HepG2 (cell line): ENCODE results near the gene WWP2. TPM values are rescaled to one million over a fixed set of nuclear protein-coding genes. Genes with fewer than 3 reads are reported as not detected.
A peak's percentile ranks its signal among the peaks of the same experiment; 100 is the strongest.

ENCODE experiments used
- GFI1 ChIP-seq: sonication (generic); formaldehyde crosslinking; IDR thresholded peaks from 2 replicates; pipeline ENCODE4 v1.5.0; 2020; ENCODE audit warnings: missing genetic modification reagents, mild to moderate bottlenecking, borderline replicate concordance
- KMT2A ChIP-seq: sonication (generic); formaldehyde crosslinking; IDR thresholded peaks from 2 replicates; pipeline ENCODE4 v1.4.0; 2020; ENCODE audit warnings: missing genetic modification reagents
- MLX ChIP-seq: IDR thresholded peaks from 2 replicates; pipeline ENCODE4 v1.6.1; 2016
- NFKBIZ ChIP-seq: IDR thresholded peaks from 2 replicates; pipeline ENCODE4 v1.6.1; 2018; ENCODE audit warnings: missing genetic modification reagents, missing compliant biosample characterization
- PPARG ChIP-seq: conservative IDR thresholded peaks from 2 replicates; pipeline ENCODE4 v1.6.1; 2016; ENCODE audit warnings: missing biosample characterization, missing genetic modification reagents
- RBFOX2 ChIP-seq: fragments of 200-400 bp; formaldehyde crosslinking; IDR thresholded peaks from 2 replicates; pipeline ENCODE4 v1.6.1; 2017; ENCODE audit warnings: low read depth, mild to moderate bottlenecking, low read length
- RBM22 ChIP-seq: fragments of 200-400 bp; formaldehyde crosslinking; optimal IDR thresholded peaks from 2 replicates; pipeline ENCODE3; 2017; ENCODE audit warnings: mild to moderate bottlenecking, low read length, moderate library complexity
- SIN3B ChIP-seq: fragments of 150-350 bp; IDR thresholded peaks from 2 replicates; pipeline ENCODE4 v1.6.1; 2014; ENCODE audit warnings: low read length
- SMARCC2 ChIP-seq: fragments of 450-650 bp; IDR thresholded peaks from 2 replicates; pipeline ENCODE4 v1.6.1; 2017; ENCODE audit warnings: antibody characterized with exemption, mild to moderate bottlenecking
- TEAD3 ChIP-seq: optimal IDR thresholded peaks from 2 replicates; pipeline ENCODE3; 2016; ENCODE audit warnings: borderline replicate concordance
- ZNF256 ChIP-seq: sonication (generic); formaldehyde crosslinking; conservative IDR thresholded peaks from 2 replicates; pipeline ENCODE4 v1.4.0; 2020; ENCODE audit warnings: missing genetic modification reagents
- ZNF367 ChIP-seq: sonication (generic); formaldehyde crosslinking; IDR thresholded peaks from 2 replicates; pipeline ENCODE4 v1.4.0; 2020; ENCODE audit warnings: missing genetic modification reagents, borderline replicate concordance
- ZNF543 ChIP-seq: sonication (generic); formaldehyde crosslinking; IDR thresholded peaks from 2 replicates; pipeline ENCODE4 v1.4.0; 2020; ENCODE audit warnings: mild to moderate bottlenecking, missing genetic modification reagents
- ZNF547 ChIP-seq: sonication (generic); formaldehyde crosslinking; IDR thresholded peaks from 2 replicates; pipeline ENCODE4 v1.5.1; 2020; ENCODE audit warnings: mild to moderate bottlenecking, missing genetic modification reagents
- ZNF772 ChIP-seq: sonication (generic); formaldehyde crosslinking; IDR thresholded peaks from 2 replicates; pipeline ENCODE4 v1.5.0; 2020; ENCODE audit warnings: mild to moderate bottlenecking, missing genetic modification reagents
- polyA plus RNA-seq, 8 experiments: library from polyadenylated mRNA; depleted of rRNA in 3 of 8; stranded (reverse) in 7 of 8; unstranded in 1 of 8; fragments of >200 nt; fragmentation: Illumina TruSeq in 4 of 8; extraction: Trizol in 4 of 8; gene quantifications; 2 replicates each; pipeline versions ENCODE4 v1.2.1 to v1.2.3, GENCODE V29; 2011 to 2016; ENCODE audit warnings: low read depth in 4 of 8, missing spikeins in 1 of 8, mixed read lengths in 1 of 8; ENCODE audit not compliant: insufficient read depth in 1 of 8
- total RNA-seq, 5 experiments: library from RNA; depleted of rRNA; stranded (reverse); fragments of >200 nt; fragmentation: Illumina TruSeq; extraction: Trizol; gene quantifications; 2 replicates each; pipeline ENCODE4 v1.2.3, GENCODE V29; 2016; ENCODE audit warnings: low read depth in 1 of 5
- TF ChIP-seq, protein P1 (sequence below): sonication (generic); formaldehyde crosslinking; IDR thresholded peaks from 2 replicates; pipeline ENCODE4 v1.5.0; 2020; ENCODE audit warnings: mild to moderate bottlenecking, missing genetic modification reagents
- TF ChIP-seq, protein P2 (sequence below): sonication (generic); formaldehyde crosslinking; IDR thresholded peaks from 2 replicates; pipeline ENCODE4 v1.4.0; 2020; ENCODE audit warnings: missing genetic modification reagents
- TF ChIP-seq, protein P3 (sequence below): sonication (generic); formaldehyde crosslinking; IDR thresholded peaks from 2 replicates; pipeline ENCODE4 v1.5.0; 2020; ENCODE audit warnings: missing genetic modification reagents, mild to moderate bottlenecking, borderline replicate concordance

WWP2 gene
- total and polyA plus RNA-seq, 2 of the 13 experiments (the other 11 are each of a cell fraction or from before 2014, with no cell fraction given): 11.4 to 28.2 TPM

DNA sequence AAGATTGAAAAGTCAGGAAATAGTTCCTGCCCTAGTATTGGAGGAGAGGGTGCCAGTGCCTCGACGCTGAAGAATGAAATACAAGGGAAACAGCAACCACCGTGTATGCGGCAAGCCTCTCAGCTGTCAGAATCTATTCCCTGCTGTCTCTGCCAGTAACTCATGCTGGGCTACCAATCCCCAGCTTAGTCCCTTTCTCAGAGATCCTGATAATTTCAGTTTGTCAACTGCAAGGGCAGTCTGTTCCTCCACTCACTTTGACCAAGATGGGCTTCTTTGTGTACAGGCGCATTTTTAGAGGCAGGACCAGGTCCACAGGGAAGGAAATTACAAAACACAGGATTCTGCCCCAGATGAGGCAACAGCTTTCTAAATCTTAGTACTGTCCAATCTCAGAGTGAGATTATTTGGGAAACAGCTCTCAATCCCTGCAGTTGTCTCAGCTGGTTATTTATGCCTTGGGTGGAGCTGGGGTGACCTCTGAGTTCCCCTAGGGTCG lies 37.1 kb upstream of the WWP2 start (continued):
- no peak for TF ChIP-seq ZNF547 (CRISPR knock-in tag)
- no peak for TF ChIP-seq NFKBIZ
- TF ChIP-seq TEAD3 (CRISPR knock-in tag): no peak
- TF ChIP-seq ZNF543 (CRISPR knock-in tag): 0 out of 2 replicates have a peak, but pooled peaks have one; percentile 25
- peak; percentile 22; the same call in 1 of the 2 replicates for TF ChIP-seq RBFOX2
- TF ChIP-seq, protein P1, sequence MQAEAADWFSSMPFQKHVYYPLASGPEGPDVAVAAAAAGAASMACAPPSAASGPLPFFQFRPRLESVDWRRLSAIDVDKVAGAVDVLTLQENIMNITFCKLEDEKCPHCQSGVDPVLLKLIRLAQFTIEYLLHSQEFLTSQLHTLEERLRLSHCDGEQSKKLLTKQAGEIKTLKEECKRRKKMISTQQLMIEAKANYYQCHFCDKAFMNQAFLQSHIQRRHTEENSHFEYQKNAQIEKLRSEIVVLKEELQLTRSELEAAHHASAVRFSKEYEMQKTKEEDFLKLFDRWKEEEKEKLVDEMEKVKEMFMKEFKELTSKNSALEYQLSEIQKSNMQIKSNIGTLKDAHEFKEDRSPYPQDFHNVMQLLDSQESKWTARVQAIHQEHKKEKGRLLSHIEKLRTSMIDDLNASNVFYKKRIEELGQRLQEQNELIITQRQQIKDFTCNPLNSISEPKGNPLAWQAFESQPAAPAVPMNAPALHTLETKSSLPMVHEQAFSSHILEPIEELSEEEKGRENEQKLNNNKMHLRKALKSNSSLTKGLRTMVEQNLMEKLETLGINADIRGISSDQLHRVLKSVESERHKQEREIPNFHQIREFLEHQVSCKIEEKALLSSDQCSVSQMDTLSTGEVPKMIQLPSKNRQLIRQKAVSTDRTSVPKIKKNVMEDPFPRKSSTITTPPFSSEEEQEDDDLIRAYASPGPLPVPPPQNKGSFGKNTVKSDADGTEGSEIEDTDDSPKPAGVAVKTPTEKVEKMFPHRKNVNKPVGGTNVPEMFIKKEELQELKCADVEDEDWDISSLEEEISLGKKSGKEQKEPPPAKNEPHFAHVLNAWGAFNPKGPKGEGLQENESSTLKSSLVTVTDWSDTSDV (CRISPR knock-in tag): no peak
- TF ChIP-seq, protein P2, sequence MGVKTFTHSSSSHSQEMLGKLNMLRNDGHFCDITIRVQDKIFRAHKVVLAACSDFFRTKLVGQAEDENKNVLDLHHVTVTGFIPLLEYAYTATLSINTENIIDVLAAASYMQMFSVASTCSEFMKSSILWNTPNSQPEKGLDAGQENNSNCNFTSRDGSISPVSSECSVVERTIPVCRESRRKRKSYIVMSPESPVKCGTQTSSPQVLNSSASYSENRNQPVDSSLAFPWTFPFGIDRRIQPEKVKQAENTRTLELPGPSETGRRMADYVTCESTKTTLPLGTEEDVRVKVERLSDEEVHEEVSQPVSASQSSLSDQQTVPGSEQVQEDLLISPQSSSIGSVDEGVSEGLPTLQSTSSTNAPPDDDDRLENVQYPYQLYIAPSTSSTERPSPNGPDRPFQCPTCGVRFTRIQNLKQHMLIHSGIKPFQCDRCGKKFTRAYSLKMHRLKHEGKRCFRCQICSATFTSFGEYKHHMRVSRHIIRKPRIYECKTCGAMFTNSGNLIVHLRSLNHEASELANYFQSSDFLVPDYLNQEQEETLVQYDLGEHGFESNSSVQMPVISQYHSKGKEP (CRISPR knock-in tag): no peak
- TF ChIP-seq PPARG: 0 out of 2 replicates have a peak, but pooled peaks have one; percentile 34
- TF ChIP-seq KMT2A (CRISPR knock-in tag): peak; percentile 30; the same call in 1 of the 2 replicates
- TF ChIP-seq ZNF772: 0 out of 2 replicates have a peak, but pooled peaks have one; percentile 5
- no peak for TF ChIP-seq ZNF367 (CRISPR knock-in tag)
- no peak for TF ChIP-seq SMARCC2
- TF ChIP-seq MLX (CRISPR knock-in tag): 0 out of 2 replicates have a peak, but pooled peaks have one; percentile 11
- TF ChIP-seq SIN3B: peak; percentile 49; the same call in 1 of the 2 replicates
- TF ChIP-seq GFI1 (CRISPR knock-in tag): peak; percentile 38; the same call in 1 of the 2 replicates
- TF ChIP-seq ZNF256: no peak
- TF ChIP-seq, protein P3, sequence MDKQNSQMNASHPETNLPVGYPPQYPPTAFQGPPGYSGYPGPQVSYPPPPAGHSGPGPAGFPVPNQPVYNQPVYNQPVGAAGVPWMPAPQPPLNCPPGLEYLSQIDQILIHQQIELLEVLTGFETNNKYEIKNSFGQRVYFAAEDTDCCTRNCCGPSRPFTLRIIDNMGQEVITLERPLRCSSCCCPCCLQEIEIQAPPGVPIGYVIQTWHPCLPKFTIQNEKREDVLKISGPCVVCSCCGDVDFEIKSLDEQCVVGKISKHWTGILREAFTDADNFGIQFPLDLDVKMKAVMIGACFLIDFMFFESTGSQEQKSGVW (CRISPR knock-in tag): no peak
- TF ChIP-seq RBM22: peak; percentile 86
